ENCODE results near the gene BACE1.
"Not testable (repeated sequence)": the region's sequence is repeated elsewhere in the genome, so short reads cannot be mapped to it uniquely, and the experiment has no call there.

Gene BACE1

DNA sequence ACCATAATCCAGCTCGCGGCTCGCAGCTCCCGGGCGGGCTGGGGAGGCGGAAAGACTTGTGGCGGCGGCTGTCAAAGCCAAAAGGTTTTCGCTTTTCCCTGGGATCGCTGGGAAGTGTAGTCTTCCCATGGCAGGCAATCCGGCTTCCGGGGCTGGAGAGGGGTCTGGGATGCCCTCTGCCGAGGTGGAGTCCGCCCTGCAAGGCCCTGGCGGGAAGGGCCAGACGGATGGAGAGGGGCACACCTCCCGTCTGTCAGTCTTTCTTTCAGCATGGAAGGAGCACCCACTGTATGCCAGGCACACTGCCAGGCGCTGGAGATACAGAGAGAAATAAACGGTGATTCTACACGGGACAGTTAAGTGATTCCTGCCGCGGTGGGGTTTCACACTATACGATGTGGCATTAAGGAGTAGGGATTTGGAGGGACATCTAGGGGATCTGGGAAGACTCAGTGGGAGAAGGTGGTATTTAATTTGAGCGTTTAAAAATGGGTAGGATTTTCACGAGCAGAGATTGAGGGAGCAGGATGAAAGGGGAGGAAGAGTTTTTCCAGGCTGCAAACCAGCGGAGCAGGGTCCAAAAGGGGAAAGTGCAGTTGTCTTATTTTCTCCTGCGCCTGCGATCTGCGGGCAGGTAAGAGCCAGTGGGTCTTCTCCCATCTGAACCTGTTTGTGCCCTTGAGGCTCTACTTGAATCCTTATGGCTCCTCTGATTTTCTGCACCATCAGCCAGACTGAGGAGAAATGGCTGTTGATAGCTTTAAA is at the start of gene BACE1:
TSS of gene BACE1 (minus strand) at position 60 of the 765 bp plus-strand sequence. CDS start 461 bp downstream, outside the sequence.
- DNase-seq (ENCODE audit: low read depth), result no peak

DNA sequence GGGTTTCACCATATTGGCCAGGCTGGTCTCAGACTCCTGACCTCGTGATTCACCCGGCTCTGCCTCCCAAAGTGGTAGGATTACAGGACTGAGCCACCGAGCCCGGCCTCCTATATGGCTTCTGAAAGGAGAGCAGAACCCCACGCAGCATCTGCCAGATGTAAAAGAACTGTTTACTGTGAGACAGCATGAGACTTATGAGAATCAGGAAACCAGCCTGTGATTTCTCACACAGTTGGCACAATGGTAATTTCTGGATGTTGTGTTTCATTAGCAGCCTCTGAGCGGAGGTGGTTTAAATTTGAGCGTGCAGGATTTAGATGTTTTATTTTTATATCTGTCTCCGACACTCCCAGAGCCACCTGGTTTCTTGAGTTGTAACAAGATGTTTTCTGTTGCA is 45.4 kb upstream of the BACE1 start:
- DNase-seq (ENCODE audit: low read depth), result no peak

DNA sequence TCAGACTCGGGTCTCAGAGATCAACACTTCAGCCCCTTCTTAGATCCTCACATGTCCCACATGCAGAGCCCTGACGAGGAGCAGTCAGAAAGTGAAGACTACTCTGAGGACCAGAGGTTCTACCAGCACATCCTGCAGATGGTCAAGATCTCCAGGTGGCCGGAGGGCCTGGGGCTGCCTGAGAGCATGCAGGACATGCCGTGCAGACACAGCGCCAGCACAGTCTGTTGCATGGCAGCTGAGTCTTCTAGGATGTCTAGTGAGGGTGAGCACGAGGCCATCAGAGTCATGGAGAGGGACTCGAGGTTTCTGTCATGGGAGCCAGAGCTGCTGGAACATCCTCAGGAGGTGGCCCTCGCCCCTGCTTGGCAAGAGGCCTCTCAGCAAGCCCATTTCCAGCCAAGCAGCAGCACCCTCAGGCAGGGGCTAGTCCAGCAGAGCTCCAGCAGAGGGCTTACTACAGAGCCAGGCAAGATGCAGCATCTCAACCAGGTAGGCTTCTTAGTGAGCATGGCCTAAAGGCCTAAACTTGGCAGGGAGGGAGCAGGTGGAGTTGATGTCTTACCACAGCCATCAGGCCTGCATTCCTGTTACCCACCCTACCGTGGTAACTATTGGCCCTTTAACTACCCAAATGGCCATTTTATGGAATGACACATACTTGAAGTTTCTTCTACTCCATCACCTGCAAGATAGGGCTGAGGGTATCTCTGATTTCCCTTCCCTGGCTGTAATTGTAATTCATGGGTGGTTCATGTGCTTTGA is 40.3 kb upstream of the BACE1 start:
- DNase-seq (ENCODE audit: low read depth), result no peak

DNA sequence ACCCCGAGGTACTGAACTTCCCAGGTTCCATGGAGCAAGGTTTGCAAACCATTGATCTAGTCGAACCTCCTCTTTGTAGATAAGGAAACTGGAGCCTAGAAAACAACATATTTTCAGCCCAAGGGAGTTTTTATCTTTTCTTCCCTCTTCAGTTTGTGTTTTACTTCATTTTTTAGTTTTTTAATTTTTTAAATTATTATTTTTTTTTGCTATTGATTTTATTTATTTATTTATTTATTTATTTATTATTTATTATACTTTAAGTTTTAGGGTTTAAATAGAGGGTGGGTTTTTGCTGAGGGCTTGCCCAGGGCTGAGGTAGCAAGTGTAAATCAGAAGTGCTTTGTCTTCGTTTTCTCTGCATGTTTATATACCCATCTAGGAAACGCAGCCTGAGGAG is 38.5 kb upstream of the BACE1 start:
- no peak for DNase-seq (ENCODE audit: low read depth)

DNA sequence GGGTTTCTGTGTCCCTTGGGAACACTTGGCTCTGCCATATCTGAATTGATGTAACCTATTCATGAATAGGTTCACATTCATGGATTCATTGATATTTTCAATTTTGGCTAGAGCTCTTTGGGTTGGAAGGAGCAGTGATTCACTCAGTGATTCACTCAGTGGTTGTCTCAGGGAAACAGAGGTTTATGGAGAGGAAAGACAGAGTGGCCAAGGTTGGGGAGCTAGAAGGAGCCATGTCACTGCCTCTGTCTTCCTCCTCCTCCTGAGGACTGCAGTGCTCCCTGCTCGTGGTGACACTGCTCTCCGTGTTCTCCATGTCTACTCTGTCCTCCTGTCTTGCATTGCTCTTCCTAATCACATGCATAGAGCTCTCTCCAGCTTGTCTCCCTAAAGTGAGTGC is 29.0 kb upstream of the BACE1 start:
- no peak for DNase-seq (ENCODE audit: low read depth)

DNA sequence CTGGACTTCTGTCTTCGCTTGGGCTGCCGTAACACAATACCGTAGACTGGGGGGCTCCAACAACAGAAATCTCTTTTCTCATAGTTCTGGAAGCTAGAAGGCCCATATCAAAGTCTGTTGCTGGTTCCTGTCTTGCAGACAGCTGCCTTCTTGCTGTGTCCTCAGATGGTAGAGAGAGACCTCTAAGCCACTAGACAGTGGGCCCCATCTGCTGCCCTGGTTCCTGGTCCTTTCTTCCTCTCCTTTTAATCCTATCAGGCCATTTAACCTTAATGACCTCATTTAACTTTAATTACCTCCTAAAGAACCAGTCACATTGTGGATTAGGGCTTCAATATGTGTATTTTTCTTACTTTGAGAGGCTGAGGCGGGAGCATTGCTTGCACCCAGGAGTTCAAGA is 21.0 kb upstream of the BACE1 start:
- no peak for DNase-seq (ENCODE audit: low read depth)

DNA sequence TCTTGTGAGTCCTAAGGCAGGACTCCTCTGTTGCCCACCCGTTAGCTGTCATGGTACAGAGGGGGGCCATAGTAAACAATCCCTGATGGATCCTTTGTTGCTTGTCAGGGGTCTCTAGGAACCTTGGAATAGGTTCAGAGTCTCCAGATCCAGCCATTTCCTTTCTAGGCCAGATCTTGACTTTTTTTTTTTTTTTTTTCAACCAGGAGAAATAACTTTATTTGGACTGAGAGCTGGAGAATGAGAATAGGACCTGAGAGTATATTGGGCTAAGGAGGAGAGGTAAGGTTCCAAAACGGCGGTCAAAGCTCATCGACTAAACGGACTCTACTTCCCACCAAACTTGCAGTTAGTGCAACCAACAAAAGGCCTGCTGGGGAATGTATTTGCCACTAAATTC is 19.3 kb upstream of the BACE1 start:
- no peak for DNase-seq (ENCODE audit: low read depth)

DNA sequence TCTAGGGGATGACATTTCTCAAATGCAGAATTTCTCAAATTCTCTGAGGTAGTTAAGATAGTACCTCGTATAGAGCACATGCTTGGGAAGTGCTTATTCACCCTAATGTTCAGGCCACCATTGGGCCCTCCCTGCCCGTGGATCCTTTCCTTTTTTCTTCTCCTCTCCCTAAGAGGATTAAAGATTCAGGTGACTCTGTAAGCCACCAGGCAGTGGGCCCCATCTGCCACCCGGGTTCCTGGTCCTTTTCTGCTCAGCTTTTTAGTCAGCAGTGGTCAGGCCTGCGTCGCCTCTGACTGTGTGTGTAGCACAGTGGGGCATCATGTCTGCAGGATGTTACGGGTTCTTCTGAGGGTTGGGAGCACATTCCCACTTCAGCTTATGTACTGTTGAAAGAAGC is 18.8 kb upstream of the BACE1 start:
- DNase-seq (ENCODE audit: low read depth), result no peak

DNA sequence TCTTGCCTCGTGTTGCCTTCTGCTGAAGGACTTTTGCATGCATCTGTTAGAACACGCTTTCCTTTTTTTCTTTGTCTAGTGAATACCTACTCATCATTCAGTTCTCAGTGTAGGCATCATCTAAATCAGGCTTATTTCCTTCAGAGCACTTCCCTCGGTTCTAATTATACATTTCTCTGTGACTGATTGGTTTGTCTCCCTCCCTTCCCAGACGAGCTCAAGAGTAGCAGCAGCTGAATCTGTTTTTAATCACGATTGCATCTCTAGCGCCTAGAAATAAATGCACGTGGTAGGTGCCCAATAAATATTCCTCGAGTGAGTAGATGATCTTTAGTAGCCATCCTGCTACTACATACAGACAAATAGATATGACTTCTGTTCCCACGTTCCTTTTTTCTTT is 17.9 kb upstream of the BACE1 start:
- no peak for DNase-seq (ENCODE audit: low read depth)

DNA sequence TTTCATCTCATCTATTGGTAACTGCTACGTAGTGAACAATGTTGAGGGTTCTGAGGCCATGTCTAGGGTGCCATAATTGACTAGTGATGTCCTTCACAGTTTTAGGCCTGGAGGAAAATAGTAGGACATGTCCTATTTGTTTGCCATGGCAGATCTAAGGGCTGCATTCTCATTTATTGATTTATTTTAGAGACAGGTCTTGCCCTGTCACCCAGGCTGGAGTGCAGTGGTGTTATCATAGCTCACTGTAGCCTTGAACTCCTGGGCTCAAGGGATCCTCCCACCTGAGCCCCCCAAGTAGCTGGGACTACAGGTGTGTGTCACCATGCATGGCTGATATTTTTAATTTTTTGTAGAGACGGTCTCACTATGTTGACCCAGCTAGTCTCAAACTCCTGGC is 16.8 kb upstream of the BACE1 start:
- no peak for DNase-seq (ENCODE audit: low read depth)

DNA sequence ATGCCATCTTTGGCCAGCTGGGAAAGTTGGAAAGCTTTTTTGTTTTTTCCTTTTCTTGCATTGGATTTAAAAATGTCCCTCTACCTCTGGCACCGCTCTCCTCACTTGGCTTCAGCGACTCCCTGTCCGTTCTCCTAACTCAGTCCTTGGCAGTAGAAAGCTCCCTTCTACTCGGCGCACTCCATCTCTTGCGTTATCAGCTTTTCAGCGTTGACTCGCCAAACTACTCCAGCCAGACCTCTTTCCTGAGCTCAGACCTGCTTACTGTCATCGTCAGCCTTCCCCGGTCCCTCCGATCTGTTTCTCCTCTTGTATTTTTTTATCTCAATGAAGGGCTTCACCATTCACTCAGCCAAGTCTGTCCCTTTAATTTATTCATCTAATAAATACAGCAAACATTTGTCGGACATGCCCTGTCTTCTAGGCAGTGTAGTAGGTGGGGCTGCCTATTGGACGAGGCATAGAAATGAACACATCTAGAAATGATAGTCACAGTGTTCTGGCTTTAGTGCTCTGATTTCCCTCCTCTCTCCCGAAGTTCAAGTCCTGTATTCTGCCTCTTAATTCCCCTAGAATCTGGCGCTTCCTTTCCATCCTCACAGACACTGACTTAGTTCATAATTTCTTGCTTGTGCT is 12.4 kb upstream of the BACE1 start:
- DNase-seq (ENCODE audit: low read depth), result no peak

DNA sequence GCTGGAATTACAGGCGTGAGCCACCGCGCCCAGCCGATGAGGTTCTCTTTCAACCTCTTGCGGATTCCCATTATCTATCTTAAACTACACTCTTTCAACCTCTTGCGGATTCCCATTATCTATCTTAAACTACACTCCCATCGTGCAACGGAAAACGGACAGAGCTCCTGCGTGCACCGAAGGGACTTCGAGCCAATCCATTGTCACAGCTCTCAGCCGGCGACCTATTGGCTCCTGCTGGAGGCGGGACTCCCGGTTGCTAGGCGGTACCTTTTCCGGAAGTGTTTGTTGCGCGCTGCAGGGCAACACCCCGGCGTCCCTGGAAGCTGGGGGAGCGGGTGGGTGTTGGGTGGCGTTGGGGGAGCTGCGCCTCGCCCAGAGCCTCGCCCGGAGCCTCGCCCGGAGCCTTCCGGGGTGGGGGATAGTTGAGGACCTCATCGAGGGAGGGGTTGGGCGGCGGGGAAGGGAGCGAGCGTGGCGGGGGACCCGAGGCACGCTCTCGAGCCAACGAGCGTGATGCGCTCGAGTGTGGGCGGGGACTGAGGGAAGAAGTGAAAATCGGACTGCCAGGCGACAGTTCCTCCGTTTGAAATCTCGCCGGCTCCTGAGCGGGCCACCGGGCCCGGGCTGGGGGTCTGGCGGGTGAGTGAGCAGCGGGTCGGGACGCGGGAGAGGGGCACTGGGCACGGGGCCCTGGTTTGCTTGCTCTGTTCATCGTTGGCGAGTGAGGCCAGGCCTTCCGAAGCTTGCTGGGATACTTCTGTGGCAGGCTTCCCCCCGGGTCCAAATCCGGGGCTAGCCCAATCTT is 11.7 kb upstream of the BACE1 start, which contains the start of gene CEP164:
TSS of gene CEP164 (plus strand) at position 288 of the 808 bp plus-strand sequence. CDS start 10,733 bp downstream, outside the sequence.
- DNase-seq (ENCODE audit: low read depth), result peak; percentile 89

DNA sequence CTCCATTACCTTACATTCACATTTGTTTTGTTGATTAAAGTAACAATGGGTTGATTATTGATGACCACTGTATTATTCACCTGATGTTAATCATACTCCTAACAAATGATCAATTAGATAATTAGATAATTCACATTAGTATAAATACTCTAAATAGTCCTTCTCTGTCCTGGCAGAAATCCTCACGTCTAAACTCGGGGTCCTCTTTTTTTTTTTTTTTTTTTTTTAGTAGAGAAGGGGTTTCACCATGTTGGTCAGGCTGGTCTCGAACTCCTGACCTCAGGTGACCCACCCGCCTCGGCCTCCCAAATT is 11.2 kb upstream of the BACE1 start:
- not testable (repeated sequence) for DNase-seq (ENCODE audit: low read depth)

DNA sequence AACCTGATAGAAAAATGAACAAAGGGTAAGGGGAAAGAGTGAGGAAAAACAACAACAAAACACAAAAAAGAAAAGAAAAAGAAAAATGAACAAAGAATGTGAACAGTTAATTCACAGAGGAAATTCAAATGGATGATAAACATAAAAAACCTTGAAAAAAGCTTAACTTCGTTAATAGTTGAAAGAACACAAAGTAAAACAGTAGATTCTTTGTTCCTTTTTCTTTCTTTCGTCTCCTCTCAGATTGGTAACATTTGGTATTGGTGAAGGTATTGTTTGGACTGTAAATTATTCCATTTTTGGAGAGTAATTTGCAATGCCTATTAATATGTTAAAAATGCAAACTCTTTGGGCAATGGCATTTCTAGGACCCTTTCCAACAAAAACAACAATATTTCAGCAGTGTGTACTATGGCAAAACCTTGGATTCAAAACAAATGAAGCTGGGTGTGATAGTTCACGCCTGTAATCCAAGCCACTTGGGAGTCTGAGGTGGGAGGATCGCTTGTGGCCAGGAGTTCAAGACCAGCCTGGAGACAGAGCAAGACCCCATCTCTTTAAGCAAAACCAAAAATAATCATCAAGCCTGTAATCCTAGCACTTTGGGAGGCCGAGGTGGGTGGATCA is 3.3 kb upstream of the BACE1 start:
- no peak for DNase-seq (ENCODE audit: low read depth)

DNA sequence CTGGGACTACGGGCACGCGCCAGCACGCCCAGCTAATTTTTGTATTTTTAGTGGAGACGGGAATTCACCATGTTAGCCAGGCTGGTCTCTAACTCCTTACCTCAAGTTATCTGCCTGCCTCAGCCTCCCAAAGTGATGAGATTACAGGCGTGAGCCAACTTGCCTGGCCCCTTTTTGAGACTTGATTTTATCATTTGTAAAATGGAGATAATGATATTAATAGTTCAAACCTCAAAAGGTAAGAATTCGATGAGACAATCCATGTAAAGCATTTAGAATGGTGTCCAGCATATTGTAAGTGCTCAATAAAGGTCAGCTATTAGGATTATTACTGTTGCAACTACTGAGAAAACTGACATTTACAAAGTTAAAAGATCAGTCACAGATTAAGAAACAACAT is 2.7 kb upstream of the BACE1 start:
- no peak for DNase-seq (ENCODE audit: low read depth)

DNA sequence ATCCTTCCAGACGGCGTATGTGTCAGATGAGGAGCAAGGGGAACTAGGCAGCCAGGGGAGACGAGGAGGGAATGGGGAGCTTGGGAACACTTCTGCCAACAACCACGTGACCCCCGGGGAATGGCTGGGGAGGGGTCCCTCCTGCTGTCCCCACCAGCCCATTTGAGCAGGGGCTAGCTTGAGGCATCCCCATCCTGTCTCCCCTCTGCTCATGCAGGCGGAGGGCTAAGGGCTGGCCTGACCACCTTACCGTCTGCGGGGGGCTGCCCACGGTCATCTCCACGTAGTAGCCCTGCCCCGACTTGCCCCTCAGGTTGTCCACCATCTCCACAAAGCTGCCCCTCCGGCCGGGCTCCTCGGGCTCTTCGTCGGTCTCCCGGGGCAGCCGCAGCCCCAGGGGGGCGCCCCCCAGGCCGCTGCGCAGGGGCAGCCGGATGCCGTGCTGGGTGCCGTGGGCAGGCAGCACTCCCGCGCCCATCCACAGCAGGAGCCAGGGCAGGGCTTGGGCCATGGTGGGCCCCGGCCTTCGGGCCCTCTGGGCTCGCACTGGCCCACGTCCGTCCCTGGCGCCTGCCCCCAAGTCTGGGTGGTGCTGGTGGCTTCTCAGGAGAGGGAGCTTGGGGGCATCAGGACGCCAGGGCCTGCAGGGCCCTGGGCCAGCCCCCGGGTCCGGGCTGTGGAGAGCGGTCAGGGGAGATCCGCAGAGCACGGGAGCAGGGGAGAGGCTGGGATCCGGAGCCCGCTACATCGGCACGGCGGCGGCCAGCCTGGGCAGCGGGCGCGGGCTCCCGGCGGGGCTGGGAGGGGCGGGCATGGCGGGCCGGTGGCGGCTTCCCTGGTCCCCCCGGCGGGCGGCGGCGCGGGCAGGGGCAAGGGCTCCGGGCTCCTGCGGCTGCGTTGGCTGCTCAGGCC is 515 bp downstream of the BACE1 start:
- DNase-seq (ENCODE audit: low read depth), result no peak

DNA sequence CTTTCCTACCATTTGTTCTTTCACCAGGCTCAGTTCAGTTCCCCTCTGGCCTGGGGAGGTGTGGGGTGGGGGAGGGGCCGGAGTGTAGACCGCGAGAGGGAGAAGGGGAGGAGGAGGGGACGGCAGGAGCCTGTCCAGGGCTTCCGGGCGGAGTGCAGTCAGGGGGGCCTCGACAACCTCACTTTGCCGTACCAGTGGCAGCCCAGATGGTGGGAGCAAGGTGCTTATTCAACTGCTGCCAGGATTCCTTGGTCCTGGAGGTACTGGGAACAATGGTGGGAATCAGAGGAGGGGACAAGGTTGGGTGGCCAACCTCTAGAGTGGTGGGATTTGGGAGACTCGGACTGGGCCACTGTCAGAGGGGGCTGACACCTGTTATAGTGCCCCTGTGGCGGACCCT is 1.2 kb downstream of the BACE1 start:
- no peak for DNase-seq (ENCODE audit: low read depth)

DNA sequence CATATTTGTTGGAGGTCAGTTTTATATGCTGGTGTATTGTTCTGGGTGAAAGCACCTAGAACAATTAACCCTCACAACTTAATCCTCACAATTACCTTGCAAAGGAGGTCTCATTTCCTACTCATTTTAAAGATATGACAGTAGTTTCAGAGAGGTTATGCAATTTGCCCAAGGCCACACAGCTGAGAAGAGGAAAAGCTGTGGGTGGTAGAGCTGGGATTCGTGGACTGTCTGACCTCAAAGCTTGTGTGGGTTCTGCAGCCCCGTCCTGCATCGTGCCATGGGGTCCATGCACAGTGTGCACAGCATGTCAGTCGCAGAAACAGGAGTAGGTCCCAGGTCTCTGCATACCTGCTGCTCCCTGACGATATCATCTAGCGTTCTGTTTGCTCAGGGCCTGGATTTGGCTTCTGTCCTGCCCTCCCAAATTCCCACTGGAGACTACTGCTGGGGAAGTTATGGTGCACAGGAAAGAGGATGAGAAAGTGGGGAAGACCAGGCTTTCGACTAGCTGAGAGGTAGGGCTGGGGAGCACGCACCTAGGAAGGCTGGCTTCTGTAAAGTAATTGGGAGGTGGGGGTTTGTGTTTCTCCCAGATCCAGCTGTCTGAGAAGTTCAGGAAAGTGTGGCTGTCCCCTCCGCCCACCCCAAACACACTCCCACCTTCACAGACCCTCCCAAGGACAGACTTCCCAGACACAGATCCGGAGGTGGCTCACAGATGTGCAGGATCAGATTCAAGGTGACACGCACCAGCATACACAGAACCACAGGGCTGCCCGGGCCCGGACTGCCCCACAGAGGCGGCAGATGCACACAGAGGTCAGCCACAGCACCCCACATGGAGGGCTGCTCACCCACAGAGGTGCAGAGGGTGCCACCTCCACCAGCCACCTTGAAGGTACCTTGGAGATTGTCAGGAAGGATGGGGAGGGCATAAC is 2.0 kb downstream of the BACE1 start:
- DNase-seq (ENCODE audit: low read depth), result no peak

DNA sequence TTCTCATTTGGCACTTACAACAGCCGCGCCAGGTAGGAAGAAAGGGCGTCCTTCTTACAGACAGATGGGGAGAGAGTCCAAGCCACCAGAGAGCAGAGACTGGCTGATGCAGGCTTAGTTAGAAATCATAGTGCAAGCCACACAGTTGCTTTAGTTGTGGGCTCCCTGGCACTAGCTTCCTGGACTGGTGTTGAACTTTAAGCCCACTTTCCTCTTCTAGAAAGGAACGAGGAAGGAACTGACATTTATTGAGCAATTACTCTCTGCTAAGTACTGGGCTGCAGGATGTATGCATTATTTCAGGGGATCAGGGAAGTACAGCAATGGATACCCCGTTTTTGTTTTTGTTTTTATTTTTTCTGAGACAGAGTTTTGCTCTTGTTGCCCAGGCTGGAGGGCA is 3.0 kb downstream of the BACE1 start:
- no peak for DNase-seq (ENCODE audit: low read depth)

DNA sequence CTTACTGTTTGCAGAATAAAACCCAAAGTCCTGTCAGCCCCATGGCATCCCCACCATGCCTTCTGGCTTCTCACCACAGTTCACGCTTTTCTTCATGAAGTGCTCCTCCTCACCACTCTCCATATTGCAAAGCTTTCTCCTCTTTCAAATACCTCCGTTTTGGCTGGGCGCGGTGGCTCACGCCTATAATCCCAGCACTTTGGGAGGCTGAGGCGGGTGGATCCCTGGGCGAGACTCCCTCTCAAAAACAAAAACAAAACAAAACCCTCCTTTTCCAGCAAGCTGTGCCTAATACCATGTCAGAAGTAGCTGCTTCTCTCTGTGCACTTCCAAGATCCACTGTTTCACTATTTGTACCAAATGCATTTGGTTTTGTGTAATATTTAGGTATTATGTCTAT is 6.7 kb downstream of the BACE1 start:
- no peak for DNase-seq (ENCODE audit: low read depth)

Data from stimulated activated CD8-positive, alpha-beta memory T cell treated with anti-CD3 and anti-CD28 coated beads, Interleukin-15, amount 100 ng/mL, for 1 hour (primary cell).